ENCODE measurements around the gene HEXIM2.

Gene HEXIM2

GRCh38 chr17:45127548-45128300 is 34.0 kb upstream of the HEXIM2 start:
- DNase-seq (ENCODE audit: low spot score): no peak
- no peak for TF ChIP-seq CTCF (IDR thresholded peaks at IDR 0.05; ENCODE audit: extremely low read depth, insufficient read depth, missing control alignments)
- in situ Hi-C loops (cut with MboI; ENCODE audit: low pct_unique_long_range_greater_than_20kb, low sequenced_read_pairs, unreplicated experiment): no loop called here

GRCh38 chr17:45128331-45128730 is 33.3 kb upstream of the HEXIM2 start:
- DNase-seq (ENCODE audit: low spot score): no peak
- TF ChIP-seq CTCF (IDR thresholded peaks at IDR 0.05; ENCODE audit: extremely low read depth, insufficient read depth, missing control alignments): no peak
- in situ Hi-C loops (cut with MboI; ENCODE audit: low pct_unique_long_range_greater_than_20kb, low sequenced_read_pairs, unreplicated experiment): no loop called here

- in situ Hi-C loops (cut with MboI; ENCODE audit: low pct_unique_long_range_greater_than_20kb, low sequenced_read_pairs, unreplicated experiment): no loop called here
- no peak for TF ChIP-seq CTCF (IDR thresholded peaks at IDR 0.05; ENCODE audit: extremely low read depth, insufficient read depth, missing control alignments)
- DNase-seq (ENCODE audit: low spot score): no peak
Observed at GRCh38 chr17:45128989-45129388, 32.7 kb upstream of the HEXIM2 start.

- in situ Hi-C loops (cut with MboI; ENCODE audit: low pct_unique_long_range_greater_than_20kb, low sequenced_read_pairs, unreplicated experiment): no loop called here
- no peak for TF ChIP-seq CTCF (IDR thresholded peaks at IDR 0.05; ENCODE audit: extremely low read depth, insufficient read depth, missing control alignments)
- DNase-seq (ENCODE audit: low spot score): no peak
Observed at GRCh38 chr17:45129426-45129939, 32.2 kb upstream of the HEXIM2 start.

- in situ Hi-C loops (cut with MboI; ENCODE audit: low pct_unique_long_range_greater_than_20kb, low sequenced_read_pairs, unreplicated experiment): no loop called here
- DNase-seq (ENCODE audit: low spot score): no peak
- no peak for TF ChIP-seq CTCF (IDR thresholded peaks at IDR 0.05; ENCODE audit: extremely low read depth, insufficient read depth, missing control alignments)
Observed at GRCh38 chr17:45129940-45130680, 31.6 kb upstream of the HEXIM2 start.

GRCh38 chr17:45130681-45131615 is 30.7 kb upstream of the HEXIM2 start:
- DNase-seq (ENCODE audit: low spot score): no peak
- TF ChIP-seq CTCF (IDR thresholded peaks at IDR 0.05; ENCODE audit: extremely low read depth, insufficient read depth, missing control alignments): no peak
- in situ Hi-C loops (cut with MboI; ENCODE audit: low pct_unique_long_range_greater_than_20kb, low sequenced_read_pairs, unreplicated experiment): no loop called here

Measured in GM13977 (cell line).